ENCODE data around the gene INSC. TPM values are rescaled to one million over a fixed set of nuclear protein-coding genes. Genes with fewer than 3 reads are reported as not detected.

INSC gene
- total RNA-seq, 1 donor from 2014 or later, result 2.3 TPM

DNA sequence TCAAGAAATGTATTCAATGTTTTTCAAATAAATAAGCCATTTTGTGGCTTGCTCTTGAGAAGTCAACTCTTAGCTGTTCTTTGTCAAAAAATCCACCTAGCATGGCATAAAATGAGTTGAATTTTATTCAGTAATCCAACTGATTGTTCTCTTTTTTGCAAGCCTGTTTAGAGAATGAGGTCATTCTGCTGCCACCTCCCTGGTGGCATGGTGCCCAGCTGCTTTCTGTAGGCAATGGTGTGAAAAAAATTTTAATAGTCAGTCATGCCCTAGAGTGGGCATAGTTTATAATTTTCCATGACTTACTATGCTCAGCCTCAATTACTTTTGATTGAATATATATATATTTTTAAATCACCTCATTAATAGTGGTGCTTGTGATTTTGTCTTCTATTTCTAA, 177.2 kb downstream of the INSC start:
- no peak for DNase-seq

DNA sequence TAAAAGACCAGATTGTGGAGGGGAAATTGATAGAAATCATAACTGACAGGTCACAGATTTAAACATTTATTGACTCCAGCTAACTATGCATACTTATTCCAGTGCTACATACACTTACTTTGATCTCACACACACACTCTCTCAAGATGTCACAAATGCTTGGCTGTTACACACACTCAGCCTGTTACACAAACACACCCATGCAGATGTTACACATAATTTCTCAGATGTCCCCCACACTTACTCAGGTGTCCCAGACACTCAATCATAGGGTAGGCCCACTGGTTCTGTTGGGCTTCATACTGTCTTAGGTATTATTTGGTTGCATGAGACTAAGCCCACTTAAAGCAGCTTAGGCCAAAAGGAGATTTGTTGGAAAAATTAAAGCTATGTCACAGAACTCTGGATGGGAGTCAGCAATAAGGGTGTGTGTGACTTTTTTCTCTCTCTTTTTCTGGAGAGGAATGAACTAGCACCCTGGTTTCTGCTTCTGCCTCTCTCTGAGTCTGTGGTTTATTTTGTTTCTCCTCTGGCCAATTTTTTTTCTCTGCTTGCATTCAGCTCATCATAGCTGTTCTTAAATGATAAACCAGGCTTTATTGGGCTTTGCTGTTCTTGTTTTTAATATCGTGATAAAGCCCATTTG, 179.4 kb downstream of the INSC start:
- DNase-seq, result no peak

DNA sequence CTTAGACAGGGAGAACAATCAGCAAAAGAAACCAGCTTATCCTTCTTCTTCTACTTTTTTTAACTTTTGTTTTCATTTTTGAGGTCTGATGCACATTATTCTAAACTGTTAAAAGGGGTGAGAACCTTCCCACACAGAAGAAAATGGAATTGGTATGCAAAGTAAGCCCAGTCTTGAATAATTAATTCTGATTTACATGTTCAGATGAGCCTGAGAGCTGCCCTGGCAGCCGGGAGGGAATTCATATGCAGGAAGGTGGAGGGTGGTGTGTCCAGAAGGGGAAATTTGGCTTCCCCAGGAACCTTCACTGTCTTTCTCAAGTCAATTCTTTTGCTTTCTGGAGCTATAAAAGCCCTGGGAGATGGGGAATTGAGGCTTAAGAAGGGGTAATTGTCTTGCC, 181.0 kb downstream of the INSC start:
- DNase-seq, result no peak

Other genes starting within 250 kb of the INSC start
- gene CYP2R1, start 222.7 kb upstream of the INSC start, total RNA-seq, result 10.9 TPM
- gene CALCA, start 142.6 kb upstream of the INSC start, total RNA-seq, result not detected
- 0.20 TPM for gene CALCB, start 41.3 kb upstream of the INSC start, total RNA-seq

All from skin of body (tissue), 2 donors.